Liver (tissue), 3 donors: Measurements from ENCODE around the gene WDR27.

Source experiments
- ATF3 ChIP-seq: IDR thresholded peaks from 2 replicates; pipeline ENCODE4 v1.6.1; 2016; ENCODE audit warnings: antibody characterized with exemption
- EGR1 ChIP-seq, 2 donors: IDR thresholded peaks; 2 replicates each; pipeline ENCODE4 v1.6.1; 2016 to 2018; ENCODE audit warnings: antibody characterized with exemption in 2 of 2, low read depth in 2 of 2
- GABPA ChIP-seq, 2 donors: IDR thresholded peaks in 1 of 2; conservative IDR thresholded peaks in 1 of 2; 2 replicates each; pipeline ENCODE4 v1.6.1; 2016; ENCODE audit warnings: antibody characterized with exemption in 2 of 2, mild to moderate bottlenecking in 1 of 2, moderate library complexity in 1 of 2
- HNF4A ChIP-seq, 2 donors: conservative IDR thresholded peaks; 2 replicates each; pipeline ENCODE4 v1.6.1; 2016; ENCODE audit warnings: antibody characterized with exemption in 2 of 2, mild to moderate bottlenecking in 2 of 2
- JUND ChIP-seq, 2 donors: IDR thresholded peaks; 2 replicates each; pipeline ENCODE4 v1.6.1; 2016; ENCODE audit warnings: antibody characterized with exemption in 2 of 2
- MAX ChIP-seq: IDR thresholded peaks from 2 replicates; pipeline ENCODE4 v1.6.1; 2016; ENCODE audit warnings: antibody characterized with exemption
- NR2F2 ChIP-seq: IDR thresholded peaks from 2 replicates; pipeline ENCODE4 v1.6.1; 2016; ENCODE audit warnings: antibody characterized with exemption
- RAD21 ChIP-seq, 2 donors: IDR thresholded peaks; 2 replicates each; pipeline ENCODE4 v1.6.1; 2016; ENCODE audit warnings: antibody characterized with exemption in 2 of 2, mild to moderate bottlenecking in 2 of 2
- SP1 ChIP-seq: IDR thresholded peaks from 2 replicates; pipeline ENCODE4 v1.6.1; 2018; ENCODE audit warnings: antibody characterized with exemption, mild to moderate bottlenecking
- TAF1 ChIP-seq: conservative IDR thresholded peaks from 2 replicates; pipeline ENCODE4 v1.6.1; 2016; ENCODE audit warnings: antibody characterized with exemption, mild to moderate bottlenecking
- YY1 ChIP-seq: IDR thresholded peaks from 2 replicates; pipeline ENCODE4 v1.6.1; 2016; ENCODE audit warnings: antibody characterized with exemption, mild to moderate bottlenecking
- ZBTB33 ChIP-seq: IDR thresholded peaks from 2 replicates; pipeline ENCODE4 v1.6.1; 2016; ENCODE audit warnings: antibody characterized with exemption
- TF ChIP-seq, protein P1 (sequence below): fragments of 150-350 bp; IDR thresholded peaks from 2 replicates; pipeline ENCODE4 v1.5.1; 2017; ENCODE audit warnings: improper control_type of control experiment, low read depth, low read length; ENCODE audit not compliant: missing input control
- TF ChIP-seq, protein P2 (sequence below): IDR thresholded peaks from 2 replicates; pipeline ENCODE4 v1.6.1; 2016; ENCODE audit warnings: antibody characterized with exemption, mild to moderate bottlenecking
- donor health status: healthy.
- donor health status: healthy.

DNA sequence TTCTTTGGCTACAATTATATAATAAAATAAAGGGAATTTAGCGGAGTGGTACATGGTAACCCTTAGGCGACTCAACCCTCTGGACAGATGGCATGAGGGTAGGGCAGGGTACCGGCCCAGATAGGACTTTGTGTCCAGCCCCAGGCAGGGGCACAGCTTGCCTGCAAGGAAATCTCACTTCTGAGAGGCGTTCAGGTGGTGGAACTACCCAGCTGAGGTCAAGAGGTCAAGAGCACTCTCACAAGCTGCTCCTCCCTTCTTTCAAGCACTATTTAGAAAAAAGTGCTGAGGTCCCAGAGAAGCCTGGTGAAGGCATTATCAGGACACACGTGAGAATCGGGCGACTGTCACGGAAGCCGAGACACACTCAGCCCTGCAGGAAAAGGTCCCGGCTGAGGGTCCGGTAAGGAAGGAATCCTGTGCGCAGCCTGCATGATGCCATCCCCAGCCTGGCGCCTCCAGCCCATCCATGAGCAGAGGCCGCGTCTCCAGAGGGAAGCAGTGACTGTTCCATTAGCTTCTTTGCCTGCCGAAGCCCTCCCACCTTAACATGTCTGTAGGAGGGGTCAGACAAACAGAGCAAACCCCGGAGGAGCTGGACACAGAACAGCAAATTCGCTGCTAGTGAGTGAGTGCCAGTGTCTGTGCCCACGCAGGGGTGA lies 54.8 kb downstream of the WDR27 start:
- TF ChIP-seq, protein P1, sequence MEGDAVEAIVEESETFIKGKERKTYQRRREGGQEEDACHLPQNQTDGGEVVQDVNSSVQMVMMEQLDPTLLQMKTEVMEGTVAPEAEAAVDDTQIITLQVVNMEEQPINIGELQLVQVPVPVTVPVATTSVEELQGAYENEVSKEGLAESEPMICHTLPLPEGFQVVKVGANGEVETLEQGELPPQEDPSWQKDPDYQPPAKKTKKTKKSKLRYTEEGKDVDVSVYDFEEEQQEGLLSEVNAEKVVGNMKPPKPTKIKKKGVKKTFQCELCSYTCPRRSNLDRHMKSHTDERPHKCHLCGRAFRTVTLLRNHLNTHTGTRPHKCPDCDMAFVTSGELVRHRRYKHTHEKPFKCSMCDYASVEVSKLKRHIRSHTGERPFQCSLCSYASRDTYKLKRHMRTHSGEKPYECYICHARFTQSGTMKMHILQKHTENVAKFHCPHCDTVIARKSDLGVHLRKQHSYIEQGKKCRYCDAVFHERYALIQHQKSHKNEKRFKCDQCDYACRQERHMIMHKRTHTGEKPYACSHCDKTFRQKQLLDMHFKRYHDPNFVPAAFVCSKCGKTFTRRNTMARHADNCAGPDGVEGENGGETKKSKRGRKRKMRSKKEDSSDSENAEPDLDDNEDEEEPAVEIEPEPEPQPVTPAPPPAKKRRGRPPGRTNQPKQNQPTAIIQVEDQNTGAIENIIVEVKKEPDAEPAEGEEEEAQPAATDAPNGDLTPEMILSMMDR, result no peak
- no peak for TF ChIP-seq JUND (IDR thresholded peaks at IDR 0.05)
- TF ChIP-seq GABPA (IDR thresholded peaks at IDR 0.05 in 1 of 2, conservative IDR thresholded peaks at IDR 0.05 in 1 of 2), result no peak
- TF ChIP-seq MAX, result no peak
- no peak for TF ChIP-seq RAD21 (IDR thresholded peaks at IDR 0.05)
- no peak for TF ChIP-seq EGR1 (IDR thresholded peaks at IDR 0.05; ENCODE audit: low read depth in 2 of 2)
- TF ChIP-seq TAF1, result no peak
- no peak for TF ChIP-seq ATF3
- TF ChIP-seq ZBTB33, result no peak
- TF ChIP-seq YY1, result no peak
- no peak for TF ChIP-seq SP1
- TF ChIP-seq, protein P2, sequence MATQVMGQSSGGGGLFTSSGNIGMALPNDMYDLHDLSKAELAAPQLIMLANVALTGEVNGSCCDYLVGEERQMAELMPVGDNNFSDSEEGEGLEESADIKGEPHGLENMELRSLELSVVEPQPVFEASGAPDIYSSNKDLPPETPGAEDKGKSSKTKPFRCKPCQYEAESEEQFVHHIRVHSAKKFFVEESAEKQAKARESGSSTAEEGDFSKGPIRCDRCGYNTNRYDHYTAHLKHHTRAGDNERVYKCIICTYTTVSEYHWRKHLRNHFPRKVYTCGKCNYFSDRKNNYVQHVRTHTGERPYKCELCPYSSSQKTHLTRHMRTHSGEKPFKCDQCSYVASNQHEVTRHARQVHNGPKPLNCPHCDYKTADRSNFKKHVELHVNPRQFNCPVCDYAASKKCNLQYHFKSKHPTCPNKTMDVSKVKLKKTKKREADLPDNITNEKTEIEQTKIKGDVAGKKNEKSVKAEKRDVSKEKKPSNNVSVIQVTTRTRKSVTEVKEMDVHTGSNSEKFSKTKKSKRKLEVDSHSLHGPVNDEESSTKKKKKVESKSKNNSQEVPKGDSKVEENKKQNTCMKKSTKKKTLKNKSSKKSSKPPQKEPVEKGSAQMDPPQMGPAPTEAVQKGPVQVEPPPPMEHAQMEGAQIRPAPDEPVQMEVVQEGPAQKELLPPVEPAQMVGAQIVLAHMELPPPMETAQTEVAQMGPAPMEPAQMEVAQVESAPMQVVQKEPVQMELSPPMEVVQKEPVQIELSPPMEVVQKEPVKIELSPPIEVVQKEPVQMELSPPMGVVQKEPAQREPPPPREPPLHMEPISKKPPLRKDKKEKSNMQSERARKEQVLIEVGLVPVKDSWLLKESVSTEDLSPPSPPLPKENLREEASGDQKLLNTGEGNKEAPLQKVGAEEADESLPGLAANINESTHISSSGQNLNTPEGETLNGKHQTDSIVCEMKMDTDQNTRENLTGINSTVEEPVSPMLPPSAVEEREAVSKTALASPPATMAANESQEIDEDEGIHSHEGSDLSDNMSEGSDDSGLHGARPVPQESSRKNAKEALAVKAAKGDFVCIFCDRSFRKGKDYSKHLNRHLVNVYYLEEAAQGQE, result no peak
- TF ChIP-seq HNF4A (conservative IDR thresholded peaks at IDR 0.05), result no peak
- TF ChIP-seq NR2F2, result no peak
